RWPE2 (cell line): ENCODE measurements around the gene TRAPPC6A.

Experiments
- ATAC-seq: fragments of 200-7000 bp; cut with Tn5 transposase; 3 replicates; pipeline ENCODE4 v1.9.1; 2021; ENCODE audit warnings: low read depth
- DNase-seq: peaks from one replicate; pipeline ENCODE4 v3.0.0-alpha.2; 2020; ENCODE audit warnings: low spot score
- H3K27ac ChIP-seq: fragments of 450-650 bp; 2 replicates; pipeline ENCODE4 v1.5.1; 2017; ENCODE audit warnings: mild to moderate bottlenecking; ENCODE audit not compliant: poor library complexity, severe bottlenecking
- H3K27me3 ChIP-seq: fragments of 250-450 bp; sonication (Bioruptor Pico); 2 replicates; pipeline ENCODE4 v1.5.1; 2021; ENCODE audit warnings: mild to moderate bottlenecking, moderate library complexity; ENCODE audit not compliant: insufficient read depth, poor library complexity, severe bottlenecking
- H3K36me3 ChIP-seq: fragments of 250-450 bp; sonication (Bioruptor Pico); 2 replicates; pipeline ENCODE4 v1.5.1; 2020; ENCODE audit warnings: low read depth, mild to moderate bottlenecking, moderate library complexity
- H3K4me1 ChIP-seq: fragments of 250-450 bp; sonication (Bioruptor Pico); 2 replicates; pipeline ENCODE4 v1.5.1; 2021; ENCODE audit warnings: mild to moderate bottlenecking, moderate library complexity; ENCODE audit not compliant: insufficient read depth, poor library complexity, severe bottlenecking
- H3K4me3 ChIP-seq: fragments of 250-450 bp; sonication (Bioruptor Pico); 2 replicates; pipeline ENCODE4 v1.5.1; 2021; ENCODE audit warnings: mild to moderate bottlenecking, moderate library complexity; ENCODE audit not compliant: severe bottlenecking
- H3K9me3 ChIP-seq: fragments of 250-450 bp; sonication (Bioruptor Pico); 2 replicates; pipeline ENCODE4 v1.5.1; 2021; ENCODE audit warnings: mild to moderate bottlenecking, moderate library complexity; ENCODE audit not compliant: severe bottlenecking
- CTCF ChIP-seq: fragments of 450-650 bp; IDR thresholded peaks from one replicate; pipeline ENCODE4 v1.5.1; 2017; ENCODE audit warnings: mild to moderate bottlenecking, moderate library complexity; ENCODE audit not compliant: poor library complexity, severe bottlenecking

TRAPPC6A gene

GRCh38 chr19:45169602-45170001, 8.4 kb downstream of the TRAPPC6A start:
- Histone ChIP-seq H3K36me3 (no peaks in the 10 kb centered on the region), H3K27ac (no peak overlapping the region), H3K9me3 (no peaks in the 10 kb centered on the region), H3K4me1 (no peaks in the 10 kb centered on the region), H3K27me3 (no peaks in the 10 kb centered on the region), H3K4me3 (no peak overlapping the region)
- ATAC-seq = no peak
- no peak for TF ChIP-seq CTCF
- peak; percentile 52 for DNase-seq

GRCh38 chr19:45168767-45169351, 9.2 kb downstream of the TRAPPC6A start:
- H3K36me3 ChIP-seq = no peaks in the 10 kb centered on the region
- no peak overlapping the region for H3K4me3 ChIP-seq
- no peak for TF ChIP-seq CTCF
- peaks cover 7% of the 10 kb centered on the region for H3K4me1 ChIP-seq
- ATAC-seq (no peak), DNase-seq (peak; percentile 50)
- no peak overlapping the region for H3K27ac ChIP-seq
- H3K27me3 ChIP-seq = no peaks in the 10 kb centered on the region
- no peaks in the 10 kb centered on the region for H3K9me3 ChIP-seq

- H3K36me3 ChIP-seq = no peaks in the 10 kb centered on the region
- H3K4me1 ChIP-seq = peaks cover 21% of the 10 kb centered on the region
- no peak for TF ChIP-seq CTCF
- H3K27ac ChIP-seq = no peak overlapping the region
- H3K27me3 ChIP-seq = no peaks in the 10 kb centered on the region
- no peaks in the 10 kb centered on the region for H3K9me3 ChIP-seq
- no peak overlapping the region for H3K4me3 ChIP-seq
- no peak for DNase-seq
- ATAC-seq = no peak
These were observed 11.2 kb downstream of the TRAPPC6A start for GRCh38 chr19:45166723-45167252.

GRCh38 chr19:45164577-45165335, 13.3 kb downstream of the TRAPPC6A start:
- DNase-seq (peak; percentile 92), ATAC-seq (peak; percentile 65)
- Histone ChIP-seq H3K4me3 (no peak overlapping the region), H3K36me3 (no peaks in the 10 kb centered on the region), H3K27me3 (no peaks in the 10 kb centered on the region), H3K4me1 (peaks cover 22% of the 10 kb centered on the region), H3K27ac (no peak overlapping the region), H3K9me3 (no peaks in the 10 kb centered on the region)
- peak; percentile 11 for TF ChIP-seq CTCF
